ENCODE measurements around the gene KRTAP19-2. TPM values are rescaled to one million over a fixed set of nuclear protein-coding genes. Genes with fewer than 3 reads are reported as not detected.
"Not testable (repeated sequence)": the region's sequence is repeated elsewhere in the genome, so short reads cannot be mapped to it uniquely, and the experiment has no call there.

KRTAP19-2 gene, protein sequence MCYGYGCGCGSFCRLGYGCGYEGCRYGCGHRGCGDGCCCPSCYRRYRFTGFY
- not detected for total RNA-seq
- long read RNA-seq: 0 reads

DNA sequence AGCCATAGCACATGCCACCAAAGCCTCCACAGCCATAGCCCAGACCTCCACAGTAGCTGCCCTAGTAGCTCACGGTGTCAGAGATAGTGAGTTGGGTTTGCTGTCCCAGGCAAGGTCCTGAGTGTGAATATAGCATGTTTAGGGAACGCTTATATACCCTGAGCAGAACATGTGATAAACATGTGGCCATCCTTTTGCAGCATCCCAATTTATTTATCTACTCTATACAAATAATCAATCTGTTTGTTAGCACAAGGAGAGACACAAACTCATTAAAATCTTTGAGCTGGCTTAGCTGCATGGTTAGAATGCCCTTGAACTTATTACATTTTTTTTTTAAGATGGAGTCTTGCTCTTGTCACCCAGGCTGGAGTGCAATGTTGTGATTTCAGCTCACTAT is at the start of gene KRTAP19-2:
KRTAP19-2 (minus strand) TSS at position 101 of the 400 bp plus-strand sequence; CDS start at position 13, 88 bp downstream.
- ATAC-seq (no peak), DNase-seq (no peak)
- no peaks in the 10 kb centered on the region for H3K36me3 ChIP-seq
- 86% methylated on average over 1 of the region's 2 CpGs for WGBS (ENCODE audit: insufficient coverage, low coverage, low lambda C conversion rate, missing lambda C conversion rate)
- H3K4me1 ChIP-seq: no peaks in the 10 kb centered on the region
- no peak within 1 kb of the TSS for H3K27ac ChIP-seq
- TF ChIP-seq POLR2A (IDR thresholded peaks at IDR 0.05): no peak
- no peaks in the 10 kb centered on the region for H3K9me3 ChIP-seq
- no peak within 1 kb of the TSS for H3K4me3 ChIP-seq
- H3K27me3 ChIP-seq: no peaks in the 10 kb centered on the region
- intact Hi-C loops (cut with DNase I): no loop called here

DNA sequence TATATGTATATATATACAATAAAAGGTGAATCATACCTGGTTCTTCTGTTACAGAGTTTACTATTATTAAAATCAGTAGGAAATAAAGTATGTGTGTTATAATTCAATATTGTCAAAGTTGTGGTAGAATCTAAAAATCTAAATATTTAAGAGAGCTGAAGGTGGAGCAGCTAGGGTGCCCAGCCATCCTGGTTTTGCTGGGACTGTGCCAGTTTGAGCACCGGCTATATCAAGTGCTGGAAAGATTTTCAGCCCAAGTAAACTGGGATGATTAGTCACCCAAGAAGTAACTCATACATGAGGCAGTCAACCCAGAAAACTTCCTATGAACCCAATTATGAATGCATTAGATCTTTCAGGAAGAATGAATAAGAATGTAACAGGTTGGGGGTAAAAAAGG is 31.6 kb upstream of the KRTAP19-2 start:
- H3K27me3 ChIP-seq: no peaks in the 10 kb centered on the region
- no peak overlapping the region for H3K4me3 ChIP-seq
- ATAC-seq: no peak
- H3K27ac ChIP-seq: no peak overlapping the region
- WGBS (ENCODE audit: insufficient coverage, low coverage, low lambda C conversion rate, missing lambda C conversion rate): 69% methylated on average over 1 of the region's 1 CpG
- intact Hi-C loops (cut with DNase I): no loop called here
- TF ChIP-seq POLR2A (IDR thresholded peaks at IDR 0.05): no peak
- TF ChIP-seq, protein P1, sequence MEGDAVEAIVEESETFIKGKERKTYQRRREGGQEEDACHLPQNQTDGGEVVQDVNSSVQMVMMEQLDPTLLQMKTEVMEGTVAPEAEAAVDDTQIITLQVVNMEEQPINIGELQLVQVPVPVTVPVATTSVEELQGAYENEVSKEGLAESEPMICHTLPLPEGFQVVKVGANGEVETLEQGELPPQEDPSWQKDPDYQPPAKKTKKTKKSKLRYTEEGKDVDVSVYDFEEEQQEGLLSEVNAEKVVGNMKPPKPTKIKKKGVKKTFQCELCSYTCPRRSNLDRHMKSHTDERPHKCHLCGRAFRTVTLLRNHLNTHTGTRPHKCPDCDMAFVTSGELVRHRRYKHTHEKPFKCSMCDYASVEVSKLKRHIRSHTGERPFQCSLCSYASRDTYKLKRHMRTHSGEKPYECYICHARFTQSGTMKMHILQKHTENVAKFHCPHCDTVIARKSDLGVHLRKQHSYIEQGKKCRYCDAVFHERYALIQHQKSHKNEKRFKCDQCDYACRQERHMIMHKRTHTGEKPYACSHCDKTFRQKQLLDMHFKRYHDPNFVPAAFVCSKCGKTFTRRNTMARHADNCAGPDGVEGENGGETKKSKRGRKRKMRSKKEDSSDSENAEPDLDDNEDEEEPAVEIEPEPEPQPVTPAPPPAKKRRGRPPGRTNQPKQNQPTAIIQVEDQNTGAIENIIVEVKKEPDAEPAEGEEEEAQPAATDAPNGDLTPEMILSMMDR (IDR thresholded peaks at IDR 0.05): no peak
- no peak for DNase-seq
- H3K9me3 ChIP-seq: no peaks in the 10 kb centered on the region
- no peaks in the 10 kb centered on the region for H3K4me1 ChIP-seq
- no peaks in the 10 kb centered on the region for H3K36me3 ChIP-seq

DNA sequence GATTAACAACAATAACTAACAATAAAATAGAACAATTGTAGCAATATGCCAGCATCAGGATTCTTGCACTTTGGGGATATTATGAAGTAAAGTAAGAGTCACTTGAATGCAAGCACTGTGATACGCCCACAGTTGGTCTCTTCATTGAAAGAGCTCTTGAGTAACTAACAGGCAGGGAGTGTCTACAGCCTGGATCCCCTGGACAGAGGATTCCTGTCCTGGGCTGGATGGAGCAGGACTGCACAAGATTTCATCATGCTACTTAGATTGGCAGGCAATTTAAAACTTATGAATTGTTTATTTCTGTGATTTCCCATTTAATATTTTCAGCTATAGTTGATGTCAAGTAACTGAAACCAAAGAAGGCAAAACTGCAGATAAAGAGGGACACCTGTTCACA is 28.4 kb upstream of the KRTAP19-2 start:
- Histone ChIP-seq H3K4me3 (no peak overlapping the region), H3K27me3 (no peaks in the 10 kb centered on the region), H3K4me1 (no peaks in the 10 kb centered on the region), H3K27ac (no peak overlapping the region), H3K36me3 (no peaks in the 10 kb centered on the region), H3K9me3 (no peaks in the 10 kb centered on the region)
- ATAC-seq: no peak
- DNase-seq: no peak
- 10% methylated on average over 1 of the region's 1 CpG for WGBS (ENCODE audit: insufficient coverage, low coverage, low lambda C conversion rate, missing lambda C conversion rate)
- TF ChIP-seq, protein P1 (IDR thresholded peaks at IDR 0.05): no peak
- TF ChIP-seq POLR2A (IDR thresholded peaks at IDR 0.05): no peak
- intact Hi-C loops (cut with DNase I): no loop called here

DNA sequence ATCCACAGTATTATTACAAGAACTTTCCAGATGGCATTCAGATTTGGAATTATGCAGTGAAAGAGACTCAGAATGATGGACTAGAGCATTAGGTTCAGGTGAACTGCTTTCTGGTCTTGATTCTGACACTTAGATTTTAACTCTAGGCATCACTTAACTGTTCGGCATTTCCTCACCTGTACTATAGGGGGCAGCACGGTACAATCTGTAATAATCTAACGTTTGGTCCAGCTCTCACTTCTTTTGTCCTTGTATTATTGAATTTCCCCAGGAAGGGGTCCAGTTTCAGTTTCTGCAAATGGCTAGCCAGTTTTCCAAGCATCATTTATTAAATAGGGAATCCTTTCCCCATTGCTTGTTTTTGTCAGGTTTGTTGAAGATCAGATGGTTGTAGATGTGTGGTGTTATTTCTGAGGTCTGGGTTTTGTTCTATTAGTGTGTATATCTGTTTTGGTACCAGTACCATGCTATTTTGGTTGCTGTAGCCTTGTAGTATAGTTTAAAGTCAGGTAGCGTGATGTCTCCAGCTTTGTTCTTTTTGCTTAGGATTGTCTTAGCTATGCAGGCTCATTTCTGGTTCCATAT is 18.5 kb upstream of the KRTAP19-2 start:
- H3K36me3 ChIP-seq; intact Hi-C loops (cut with DNase I); H3K27me3 ChIP-seq; H3K4me3 ChIP-seq; H3K27ac ChIP-seq; H3K4me1 ChIP-seq; DNase-seq; ATAC-seq; H3K9me3 ChIP-seq: not testable (repeated sequence)
- WGBS (ENCODE audit: insufficient coverage, low coverage, low lambda C conversion rate, missing lambda C conversion rate): 23% methylated on average over 4 of the region's 4 CpGs
- TF ChIP-seq, protein P1 (IDR thresholded peaks at IDR 0.05): peak in 2 of 4 donors; percentile 33 to 38

DNA sequence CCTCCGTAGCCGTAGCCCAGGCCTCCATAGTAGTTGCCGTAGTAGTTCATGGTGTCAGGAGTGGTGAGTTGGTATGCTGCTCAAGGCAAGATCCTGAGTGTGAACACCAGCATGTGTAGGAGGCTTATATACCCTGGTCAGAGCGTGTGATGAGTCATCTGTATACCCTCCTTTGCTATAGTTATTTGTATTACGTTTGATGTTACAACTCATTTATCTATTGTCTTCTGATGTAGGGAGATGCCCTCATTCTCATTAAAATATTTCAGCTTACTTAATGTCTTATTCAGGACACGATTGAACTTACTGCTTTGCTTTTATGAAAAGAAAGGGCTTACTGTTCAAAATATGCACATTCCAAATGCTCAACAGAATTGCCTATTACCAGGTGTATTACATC is 14.8 kb upstream of the KRTAP19-2 start, which contains the start of gene KRTAP19-5:
KRTAP19-5 (minus strand) TSS at position 101 of the 400 bp plus-strand sequence; CDS start at position 50, 51 bp downstream.
- TF ChIP-seq, protein P1 (IDR thresholded peaks at IDR 0.05): no peak
- TF ChIP-seq POLR2A (IDR thresholded peaks at IDR 0.05): no peak
- H3K27me3 ChIP-seq: no peaks in the 10 kb centered on the region
- intact Hi-C loops (cut with DNase I): no loop called here
- no peak within 1 kb of the TSS for H3K27ac ChIP-seq
- H3K4me3 ChIP-seq: no peak within 1 kb of the TSS
- H3K9me3 ChIP-seq: peaks cover 0 to 3% (median 0%) of the 10 kb centered on the region in 4 donors
- 42% methylated on average over 3 of the region's 6 CpGs for WGBS (ENCODE audit: insufficient coverage, low coverage, low lambda C conversion rate, missing lambda C conversion rate)
- DNase-seq (no peak), ATAC-seq (no peak)
- H3K36me3 ChIP-seq: no peaks in the 10 kb centered on the region
- H3K4me1 ChIP-seq: no peaks in the 10 kb centered on the region

Data from right lobe of liver (tissue), 6 donors.